HG02943 (cell line): ENCODE data around the gene PIP4K2B.

Source experiments
- ATAC-seq: cut with Tn5 transposase; IDR thresholded peaks from one replicate; pipeline ENCODE4 v1.9.1; 2021; ENCODE audit warnings: mild to moderate bottlenecking, low read depth, moderate library complexity; ENCODE audit not compliant: unreplicated experiment

The PIP4K2B gene

GRCh38 chr17:38779965-38780752 is 19.2 kb downstream of the PIP4K2B start:
- ATAC-seq: no peak

- no peak for ATAC-seq
Observed at GRCh38 chr17:38777641-38778250, 21.6 kb downstream of the PIP4K2B start.

DNA sequence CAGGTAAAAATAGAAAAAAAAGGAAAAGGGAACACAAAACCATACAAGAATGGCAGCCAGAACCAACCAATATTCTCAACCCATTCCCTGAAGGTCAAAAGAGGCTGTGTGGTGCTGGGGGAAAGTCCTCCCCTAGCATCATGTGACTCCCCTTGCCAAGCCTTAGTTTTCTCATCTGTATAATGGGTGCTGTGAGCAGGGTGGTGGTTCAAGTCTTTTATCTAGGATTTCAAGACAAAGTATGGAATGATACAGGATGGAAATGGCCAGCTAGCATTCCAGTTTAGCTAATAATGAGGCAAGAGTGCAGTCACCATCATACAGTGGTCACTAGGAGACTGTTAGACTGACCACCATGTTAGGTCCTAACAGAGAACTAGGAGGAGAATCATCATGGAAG is 26.1 kb downstream of the PIP4K2B start:
- ATAC-seq: no peak

GRCh38 chr17:38768417-38768816 is 30.9 kb downstream of the PIP4K2B start:
- ATAC-seq: no peak

DNA sequence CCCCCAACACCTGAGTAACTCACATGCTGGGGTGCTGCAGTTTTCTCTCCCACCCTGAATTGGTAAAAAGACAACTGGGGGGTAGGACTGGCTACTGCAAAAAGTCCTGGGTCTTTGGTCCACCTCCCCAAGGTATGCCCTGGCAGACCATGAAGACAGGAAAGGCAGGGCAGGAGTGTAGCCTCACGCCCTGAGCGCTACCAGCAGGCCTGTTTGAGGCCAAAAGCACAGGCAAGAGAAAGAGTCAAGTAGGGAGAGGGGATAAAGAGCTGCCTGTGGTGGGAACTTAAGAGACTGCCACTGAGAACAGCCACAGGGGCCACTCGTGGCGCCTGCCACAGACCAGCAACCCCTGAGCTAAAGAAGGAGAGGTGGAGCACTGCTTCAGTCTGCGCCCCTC is 33.0 kb downstream of the PIP4K2B start:
- no peak for ATAC-seq

DNA sequence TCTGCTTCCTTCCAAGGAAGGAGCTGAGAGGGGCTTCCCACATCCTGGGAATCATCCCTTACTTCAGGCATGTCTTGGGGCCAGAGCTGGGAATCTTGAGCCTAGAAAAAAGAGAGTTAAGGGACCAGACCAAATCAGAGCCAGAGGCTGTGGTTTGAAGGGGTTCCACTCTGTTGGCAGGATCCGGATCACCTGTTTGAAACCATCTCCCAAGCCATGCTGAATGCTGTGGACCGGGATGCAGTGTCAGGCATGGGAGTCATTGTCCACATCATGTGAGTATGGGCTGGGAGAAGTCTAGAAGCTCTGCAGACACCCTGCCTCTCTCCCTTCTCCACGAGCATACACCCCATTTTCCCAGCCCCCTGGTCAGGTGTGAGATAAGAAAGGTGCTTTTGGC is 37.1 kb downstream of the PIP4K2B start:
- ATAC-seq: no peak

GRCh38 chr17:38761612-38762011 is 37.7 kb downstream of the PIP4K2B start:
- no peak for ATAC-seq

GRCh38 chr17:38753071-38753506 is 46.3 kb downstream of the PIP4K2B start:
- no peak for ATAC-seq

GRCh38 chr17:38752308-38753070 is 46.9 kb downstream of the PIP4K2B start, which contains the start of gene PSMB3:
Gene PSMB3, plus strand, starts transcription at chr17:38752741. Its CDS starts 86 bp downstream, at chr17:38752827.
- peak; percentile 86 for ATAC-seq

GRCh38 chr17:38751808-38752307 is 47.5 kb downstream of the PIP4K2B start:
- ATAC-seq: no peak

DNA sequence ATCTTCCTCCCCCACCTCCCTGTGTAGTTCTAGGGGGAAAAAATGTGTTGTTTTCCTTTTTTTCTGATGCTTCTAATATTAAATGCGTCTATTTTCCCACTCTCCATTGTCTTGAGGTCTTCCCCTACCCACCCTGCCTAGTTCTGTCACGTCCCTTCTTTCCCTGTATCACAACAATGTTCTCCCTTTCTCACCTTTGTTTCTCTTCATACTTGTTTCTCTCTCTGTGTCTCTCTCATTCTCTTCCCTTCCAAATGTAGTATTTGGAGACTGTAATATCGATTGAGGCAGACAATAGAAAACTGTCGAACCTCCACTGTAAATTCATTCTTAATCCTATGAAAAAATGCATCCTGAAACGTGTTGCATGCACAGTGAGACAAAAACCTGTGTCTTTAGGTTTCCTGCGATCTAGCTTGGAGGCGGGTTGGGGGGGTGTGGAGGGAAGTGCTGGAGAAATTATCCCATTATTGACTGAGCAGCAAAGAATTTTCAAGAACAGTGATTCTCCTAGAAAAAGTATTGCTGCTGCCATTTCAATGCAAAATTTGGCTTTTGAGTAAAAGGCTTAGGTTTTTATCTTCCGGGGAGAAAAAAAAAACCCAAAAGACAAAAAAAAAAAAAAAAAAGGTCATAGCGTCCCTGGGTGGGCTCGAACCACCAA is 48.1 kb downstream of the PIP4K2B start:
- no peak for ATAC-seq

- no peak for ATAC-seq
Observed at GRCh38 chr17:38750312-38751121, 48.8 kb downstream of the PIP4K2B start.

GRCh38 chr17:38750044-38750311 is 49.4 kb downstream of the PIP4K2B start:
- ATAC-seq: no peak

DNA sequence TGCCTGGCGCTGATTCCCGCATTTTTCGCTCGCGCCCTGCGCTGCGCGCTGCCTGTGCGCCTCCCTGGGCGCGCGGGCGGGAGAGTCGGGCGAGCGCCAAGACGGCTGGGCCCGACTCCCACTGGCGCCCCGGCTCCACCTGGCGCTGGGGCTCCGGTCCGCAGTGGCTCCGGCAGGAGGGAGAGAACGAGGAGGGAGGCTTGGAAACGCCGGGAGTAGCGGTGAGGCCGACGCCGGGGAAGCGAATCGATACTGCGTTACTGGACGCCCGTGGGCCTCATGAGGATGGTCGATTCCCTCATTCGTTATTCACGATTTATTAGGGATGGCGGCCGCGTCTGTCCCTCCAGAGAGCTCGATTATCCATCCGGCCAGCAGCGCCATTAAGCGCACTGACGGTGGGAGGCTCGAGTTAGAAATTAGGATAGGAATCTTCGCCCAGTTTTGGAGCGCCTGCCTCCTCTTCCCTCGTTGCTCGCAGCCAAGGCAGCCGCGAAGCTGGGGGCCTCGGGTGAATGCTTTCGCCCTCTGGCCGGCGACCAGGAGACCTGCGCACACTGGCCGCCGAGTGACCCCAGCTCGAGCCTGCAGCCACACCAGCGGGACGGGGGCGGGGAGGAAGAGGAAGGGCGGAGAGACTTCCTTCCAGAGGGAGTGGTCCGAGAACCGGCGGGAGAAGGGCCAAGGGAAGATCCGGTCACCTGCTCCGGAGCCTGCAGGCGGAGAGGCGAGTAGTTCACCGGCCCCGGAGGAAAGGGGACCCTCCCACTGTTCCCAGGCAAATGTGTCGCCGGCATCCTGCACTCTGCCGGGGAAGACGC is 49.9 kb downstream of the PIP4K2B start:
- ATAC-seq: no peak

GRCh38 chr17:38748892-38749222 is 50.5 kb downstream of the PIP4K2B start:
- ATAC-seq: no peak

DNA sequence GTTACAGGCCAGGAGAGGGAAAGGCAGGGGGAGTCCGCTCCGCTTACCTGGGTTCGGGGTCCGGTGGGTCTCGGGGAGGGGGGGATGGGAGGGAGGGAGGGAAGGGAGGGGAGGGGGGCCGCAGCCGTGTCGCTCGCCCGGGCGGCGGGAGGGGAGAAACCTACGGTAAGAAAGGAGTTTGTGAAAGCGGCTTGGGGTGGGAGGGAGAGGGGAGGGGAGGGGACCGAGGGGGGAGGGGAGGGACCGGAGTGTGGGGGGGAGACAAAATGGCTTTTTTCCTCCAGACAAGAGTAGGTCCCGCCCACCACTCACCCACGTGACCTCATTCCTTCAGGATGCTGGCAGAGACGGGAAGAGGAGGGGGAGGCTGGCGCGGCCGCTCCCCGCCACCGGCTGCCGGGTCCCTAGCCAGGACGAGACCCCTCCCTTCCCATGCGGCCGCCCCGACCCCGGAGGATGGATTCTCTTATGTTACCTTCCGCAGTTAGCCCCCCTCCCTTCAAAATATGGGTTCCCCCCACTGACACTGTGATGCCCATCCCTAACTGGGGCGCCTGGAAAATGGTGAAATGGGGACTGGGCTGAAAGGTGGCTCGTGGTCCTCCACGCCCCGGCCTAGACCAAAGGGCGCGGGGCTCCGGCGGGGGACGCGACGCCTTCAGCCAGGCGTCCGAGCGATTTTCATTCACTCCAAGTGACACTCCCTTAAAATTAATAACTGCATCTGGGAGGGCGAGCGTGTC is 51.0 kb downstream of the PIP4K2B start, which contains the start of gene PCGF2:
Gene PCGF2, minus strand, starts transcription at position 188 of the 743 bp plus-strand sequence. CDS start 7,934 bp downstream, outside the sequence.
- no peak for ATAC-seq

GRCh38 chr17:38747463-38748148 is 51.8 kb downstream of the PIP4K2B start:
- no peak for ATAC-seq
